Rectal smooth muscle tissue (tissue), 1 donor: ENCODE measurements around the gene ING4.
A peak's percentile ranks its signal among the peaks of the same experiment; 100 is the strongest.

Experiments
- H3K27ac ChIP-seq: one replicate; pipeline ENCODE4 v1.7.0; 2013; ENCODE audit warnings: low read depth, low read length, inconsistent platforms
- H3K27me3 ChIP-seq: one replicate; pipeline ENCODE4 v1.7.0; 2013; ENCODE audit warnings: low read length; ENCODE audit not compliant: control insufficient read depth, insufficient read depth
- H3K36me3 ChIP-seq: one replicate; pipeline ENCODE4 v1.7.0; 2013; ENCODE audit warnings: low read length; ENCODE audit not compliant: control insufficient read depth, insufficient read depth
- H3K4me1 ChIP-seq: one replicate; pipeline ENCODE4 v1.7.0; 2013; ENCODE audit warnings: low read length; ENCODE audit not compliant: control insufficient read depth, insufficient read depth
- H3K4me3 ChIP-seq: one replicate; pipeline ENCODE4 v1.7.0; 2013; ENCODE audit warnings: low read length
- H3K9ac ChIP-seq: one replicate; pipeline ENCODE4 v1.7.0; 2013; ENCODE audit warnings: low read length

The ING4 gene

DNA sequence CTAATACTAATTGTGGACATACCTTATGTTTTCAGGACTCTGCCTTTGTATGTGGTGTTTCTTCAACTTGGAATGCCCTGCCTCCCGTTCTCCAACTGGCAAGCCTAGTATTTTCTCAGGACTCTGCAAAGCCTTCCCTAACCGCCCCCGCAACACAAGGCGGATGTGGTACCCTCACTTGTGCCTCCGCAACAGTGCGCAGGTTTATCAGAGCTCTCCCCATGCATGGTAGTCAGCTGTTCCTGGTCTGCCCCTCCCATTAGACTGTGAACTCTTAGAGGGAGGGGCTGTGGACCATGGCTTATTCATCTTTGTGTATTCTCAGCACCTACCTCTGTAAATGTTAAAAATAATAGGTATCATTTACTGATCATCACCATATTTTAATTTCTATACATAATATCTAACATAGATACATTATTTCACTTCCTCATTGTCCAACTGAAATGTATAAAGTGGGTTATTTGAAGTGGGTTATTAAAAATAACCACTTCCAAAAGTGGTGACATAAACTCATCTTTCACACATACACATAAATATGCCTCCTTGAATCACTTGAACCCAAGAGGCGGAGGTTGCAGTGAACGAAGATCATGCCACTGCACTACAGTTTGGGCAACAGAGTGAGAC is 36.1 kb downstream of the ING4 start:
- no peaks in the 10 kb centered on the region for H3K4me1 ChIP-seq
- no peak overlapping the region for H3K4me3 ChIP-seq
- H3K36me3 ChIP-seq: no peaks in the 10 kb centered on the region
- no peak overlapping the region for H3K27ac ChIP-seq
- no peak overlapping the region for H3K9ac ChIP-seq
- no peaks in the 10 kb centered on the region for H3K27me3 ChIP-seq

DNA sequence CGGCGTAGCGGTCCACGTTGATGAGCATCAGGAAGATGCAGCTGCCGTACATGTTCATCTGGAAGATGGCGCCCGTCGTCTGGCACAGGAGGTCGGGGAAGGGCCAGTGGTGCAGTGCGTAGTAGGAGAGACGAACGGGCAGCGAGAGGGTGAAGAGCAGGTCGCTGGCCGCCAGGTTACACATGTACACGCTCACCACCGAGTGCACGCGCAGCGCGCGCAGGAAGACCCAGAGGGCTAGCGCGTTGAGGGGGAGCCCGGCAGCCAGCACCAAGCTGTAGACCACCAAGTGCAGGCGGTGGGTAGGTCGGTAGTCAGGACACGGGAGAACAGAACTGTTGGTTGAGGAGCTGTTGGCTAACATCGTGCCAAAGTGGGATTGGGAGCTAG is 42.0 kb downstream of the ING4 start:
- H3K9ac ChIP-seq: no peak overlapping the region
- peaks cover 3% of the 10 kb centered on the region for H3K36me3 ChIP-seq
- H3K4me1 ChIP-seq: no peaks in the 10 kb centered on the region
- no peak overlapping the region for H3K27ac ChIP-seq
- peaks cover 4% of the 10 kb centered on the region for H3K27me3 ChIP-seq
- peak overlapping the region; percentile 30 for H3K4me3 ChIP-seq

DNA sequence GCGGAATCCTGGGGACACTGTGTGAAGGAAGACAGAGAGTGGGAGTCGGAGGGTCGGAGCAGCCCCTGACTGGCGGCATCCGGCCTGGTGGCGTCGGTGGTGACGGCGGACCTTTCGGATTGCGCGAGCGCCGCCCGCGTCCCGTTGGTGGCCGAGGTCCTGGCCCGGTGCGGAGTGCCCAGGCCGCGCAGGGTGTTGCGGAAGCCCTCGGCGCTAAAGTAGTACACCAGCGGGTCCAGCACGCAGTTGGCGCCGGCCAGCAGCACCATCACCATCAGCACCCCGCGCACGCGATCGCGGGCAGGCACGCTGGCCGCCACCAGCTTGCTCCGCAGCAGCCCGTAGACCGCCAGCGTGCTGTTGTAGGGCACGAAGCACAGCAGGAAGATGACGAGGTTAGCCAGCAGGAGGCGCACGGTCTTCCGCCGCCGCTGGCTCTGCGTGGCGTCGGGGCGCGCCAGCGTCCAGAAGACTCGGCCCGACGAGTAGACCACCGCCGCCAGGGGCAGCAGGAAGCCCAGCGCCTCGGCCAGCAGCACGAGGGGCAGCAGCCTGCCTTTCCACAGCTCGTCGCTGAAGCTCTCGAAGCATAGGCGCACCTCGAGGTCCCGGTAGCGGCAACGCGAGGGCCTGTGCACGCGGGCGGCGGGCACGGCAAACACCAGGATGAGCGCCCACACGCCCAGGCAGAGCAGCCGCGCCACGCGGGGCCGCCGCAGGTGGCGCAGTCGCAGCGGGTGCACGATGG is 42.6 kb downstream of the ING4 start:
- peaks cover 3% of the 10 kb centered on the region for H3K36me3 ChIP-seq
- peak overlapping the region; percentile 30 for H3K4me3 ChIP-seq
- H3K9ac ChIP-seq: no peak overlapping the region
- no peaks in the 10 kb centered on the region for H3K4me1 ChIP-seq
- peaks cover 4% of the 10 kb centered on the region for H3K27me3 ChIP-seq
- no peak overlapping the region for H3K27ac ChIP-seq

DNA sequence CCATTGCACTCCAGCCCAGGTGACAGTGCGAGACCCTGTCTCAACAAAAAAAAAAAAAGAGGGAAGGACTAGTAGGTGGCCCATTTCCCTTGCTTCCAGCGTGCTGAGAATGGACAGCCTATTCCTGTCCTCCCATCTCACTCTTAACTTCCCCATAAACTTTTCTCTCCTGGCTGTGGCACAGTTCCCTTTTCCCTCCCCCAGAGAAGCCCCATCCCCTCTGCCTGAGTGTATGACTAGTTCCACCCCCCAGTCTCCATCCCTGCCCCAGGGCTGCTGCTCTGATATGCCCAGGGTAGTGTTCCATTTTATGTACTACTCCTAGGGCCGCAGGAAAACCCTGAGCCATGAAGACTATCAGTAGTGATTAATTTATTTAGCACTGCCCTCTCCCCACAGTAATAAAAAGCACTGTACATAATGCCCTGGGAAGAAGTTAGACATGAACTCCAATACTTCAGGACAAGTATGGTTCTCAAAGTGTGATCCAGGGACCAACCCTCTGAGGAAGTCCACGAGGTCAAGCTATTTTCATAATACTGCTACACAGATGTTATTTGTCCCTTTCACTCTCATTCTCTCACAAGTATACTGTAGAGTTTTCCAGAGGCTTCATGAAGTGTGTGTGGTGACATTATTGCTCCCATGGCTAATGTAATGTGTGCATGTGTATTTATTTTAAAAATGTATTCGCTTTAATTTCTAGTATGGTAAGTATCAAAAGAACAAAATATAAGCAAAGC is 44.3 kb downstream of the ING4 start:
- Histone ChIP-seq H3K27me3 (peaks cover 4% of the 10 kb centered on the region), H3K36me3 (peaks cover 3% of the 10 kb centered on the region), H3K27ac (no peak overlapping the region), H3K4me1 (no peaks in the 10 kb centered on the region), H3K4me3 (no peak overlapping the region), H3K9ac (no peak overlapping the region)

DNA sequence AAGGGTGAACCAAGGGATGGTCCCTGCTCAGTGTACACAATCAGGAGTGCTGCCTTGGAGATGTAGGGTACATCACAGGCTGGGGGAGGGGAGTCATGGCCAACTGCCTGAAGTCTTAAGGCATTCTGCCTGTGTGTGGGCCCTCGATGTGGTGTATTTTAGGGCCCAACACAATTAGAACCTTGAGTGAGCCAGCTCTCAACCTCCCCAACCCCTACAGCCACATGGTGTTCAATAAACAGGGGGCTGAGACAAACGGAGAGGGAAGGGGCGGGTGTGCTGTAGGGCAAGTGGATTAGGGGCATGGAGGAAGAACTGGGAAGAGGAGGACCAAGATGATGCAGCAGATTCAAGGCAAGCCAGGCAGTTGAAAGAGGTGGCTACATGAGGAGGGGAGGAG is 47.1 kb downstream of the ING4 start:
- H3K9ac ChIP-seq: no peak overlapping the region
- H3K27me3 ChIP-seq: peaks cover 4% of the 10 kb centered on the region
- peaks cover 20% of the 10 kb centered on the region for H3K4me1 ChIP-seq
- no peak overlapping the region for H3K4me3 ChIP-seq
- H3K36me3 ChIP-seq: peaks cover 3% of the 10 kb centered on the region
- H3K27ac ChIP-seq: no peak overlapping the region

DNA sequence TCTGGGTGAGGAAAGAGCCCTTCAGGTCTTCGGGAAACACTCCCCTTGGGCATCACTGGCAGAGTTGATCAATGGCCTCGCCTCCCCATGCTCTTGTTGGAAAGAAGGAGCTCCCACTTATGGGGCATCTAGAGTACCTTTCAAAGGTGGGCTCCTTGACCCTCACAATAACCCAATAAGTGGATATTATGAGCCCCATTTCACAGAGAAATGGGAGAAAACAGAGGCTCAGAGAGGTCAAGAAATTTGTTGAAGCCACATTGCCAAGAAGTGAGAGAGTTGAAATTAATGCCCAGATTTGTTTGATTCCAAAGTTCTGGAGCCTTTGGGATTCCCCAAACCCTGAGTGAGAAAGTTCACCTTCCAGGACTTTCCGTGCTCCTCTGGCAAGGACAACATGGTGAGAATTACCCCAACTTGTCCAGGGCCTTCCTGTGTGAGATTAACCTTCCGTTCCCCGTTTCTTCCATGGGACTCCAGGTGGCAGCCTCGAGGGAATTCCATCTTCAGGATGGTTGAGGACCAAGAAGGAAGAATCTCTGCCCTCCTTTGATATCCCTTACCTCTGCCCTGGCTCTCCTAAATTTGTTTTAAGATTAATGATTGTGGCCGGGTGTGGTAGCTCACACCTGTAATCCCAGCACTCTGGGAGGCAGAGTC is 48.3 kb downstream of the ING4 start:
- Histone ChIP-seq H3K27me3 (no peaks in the 10 kb centered on the region), H3K27ac (peak overlapping the region; percentile 97), H3K4me1 (peaks cover 20% of the 10 kb centered on the region), H3K36me3 (no peaks in the 10 kb centered on the region), H3K4me3 (no peak overlapping the region), H3K9ac (no peak overlapping the region)

DNA sequence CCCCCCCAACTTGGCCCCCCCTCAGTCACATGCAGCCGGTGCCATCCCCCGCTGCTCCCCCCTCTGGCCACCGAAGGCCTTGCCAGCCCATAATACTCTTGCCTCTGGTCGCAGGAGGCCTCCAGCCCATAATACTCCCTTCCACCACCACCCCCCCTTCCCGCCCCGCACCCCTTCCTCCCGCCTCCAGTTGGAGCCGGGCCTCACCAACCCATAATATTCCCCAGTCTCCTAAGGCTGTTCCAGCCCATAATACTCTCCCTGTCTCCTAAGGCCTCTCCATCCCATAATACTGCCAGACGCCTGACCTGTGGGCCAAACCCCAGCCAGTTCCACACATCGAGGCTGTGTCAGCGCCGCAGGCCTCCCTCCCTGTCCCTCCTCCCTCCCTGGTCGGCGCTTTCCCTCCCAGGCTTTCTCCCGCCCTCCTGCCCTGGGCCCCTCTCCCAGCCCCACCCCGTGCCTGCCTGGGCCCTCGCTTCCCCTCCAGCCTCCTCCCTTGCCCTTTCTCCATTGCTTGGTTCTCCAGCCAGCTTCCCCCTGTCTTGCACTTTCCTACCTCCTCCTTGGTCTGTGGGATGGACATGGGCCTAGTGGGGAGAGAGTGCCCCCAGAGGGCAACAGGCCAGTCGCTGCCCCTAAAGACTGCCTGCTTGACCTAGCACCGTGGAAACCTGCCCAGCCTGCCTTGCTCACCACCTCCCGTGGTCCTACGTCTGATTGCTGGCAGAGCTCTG is 49.0 kb downstream of the ING4 start:
- Histone ChIP-seq H3K36me3 (no peaks in the 10 kb centered on the region), H3K4me3 (no peak overlapping the region), H3K4me1 (peaks cover 20% of the 10 kb centered on the region), H3K27me3 (no peaks in the 10 kb centered on the region), H3K9ac (no peak overlapping the region), H3K27ac (peak overlapping the region; percentile 97)

DNA sequence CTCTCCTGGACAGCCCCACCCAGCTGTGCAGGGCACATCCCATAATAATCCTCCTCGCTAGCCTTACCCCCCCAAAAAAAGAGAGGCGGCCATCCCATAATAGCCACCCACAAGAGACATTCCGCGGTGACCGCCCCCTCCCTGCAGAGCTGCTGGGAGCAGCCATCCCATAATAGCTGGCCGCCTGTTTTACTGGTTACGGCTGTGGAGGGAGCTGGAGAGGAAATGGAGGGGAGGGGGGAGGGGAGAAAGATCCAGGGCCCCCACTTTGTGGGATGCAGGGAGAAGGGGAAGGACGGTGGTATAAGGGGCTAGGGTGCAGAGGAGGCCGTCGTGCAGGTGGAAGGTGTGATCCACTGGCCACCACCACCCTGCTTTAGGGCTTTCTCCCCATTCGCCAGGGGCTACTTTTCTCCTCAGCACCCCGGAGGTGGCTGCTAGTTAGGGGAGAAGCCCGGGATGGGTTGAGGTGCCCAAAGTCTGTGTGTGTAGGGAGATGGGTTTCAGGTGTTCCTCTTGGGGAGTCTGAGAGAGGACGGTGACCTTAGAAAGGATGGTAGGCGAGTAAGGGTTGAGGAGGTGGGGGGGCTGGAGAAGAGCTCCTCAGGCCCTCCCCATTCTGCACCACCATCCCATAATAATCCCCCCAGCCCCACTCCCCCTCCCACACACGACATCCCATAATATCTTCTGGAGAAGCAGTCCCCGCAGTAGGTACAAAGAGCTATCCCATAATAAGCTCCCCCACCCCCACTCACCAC is 49.7 kb downstream of the ING4 start:
- Histone ChIP-seq H3K4me1 (peaks cover 20% of the 10 kb centered on the region), H3K36me3 (no peaks in the 10 kb centered on the region), H3K27ac (peak overlapping the region; percentile 97), H3K9ac (peak overlapping the region; percentile 59), H3K4me3 (peak overlapping the region; percentile 63), H3K27me3 (no peaks in the 10 kb centered on the region)

DNA sequence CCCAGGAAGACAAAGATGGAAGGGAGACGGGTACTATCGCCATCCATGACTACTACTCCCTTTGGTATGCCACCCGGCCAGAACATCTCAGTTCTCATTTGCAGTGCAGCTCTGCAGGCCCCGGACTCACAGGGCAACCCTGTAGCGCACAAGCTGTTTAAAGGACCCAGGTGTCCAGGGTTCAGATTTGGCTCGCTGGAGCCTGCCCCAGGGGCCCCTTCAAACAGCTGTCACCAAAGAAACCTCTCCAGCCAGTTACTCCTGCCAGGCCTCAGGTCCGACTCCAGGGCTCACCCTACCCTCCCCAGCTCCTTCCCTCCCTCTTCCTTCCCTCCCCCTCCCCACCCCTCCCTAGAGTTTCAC is 50.3 kb downstream of the ING4 start:
- Histone ChIP-seq H3K4me1 (peaks cover 22% of the 10 kb centered on the region), H3K36me3 (no peaks in the 10 kb centered on the region), H3K27ac (peak overlapping the region; percentile 97), H3K27me3 (no peaks in the 10 kb centered on the region), H3K4me3 (peak overlapping the region; percentile 11), H3K9ac (no peak overlapping the region)

DNA sequence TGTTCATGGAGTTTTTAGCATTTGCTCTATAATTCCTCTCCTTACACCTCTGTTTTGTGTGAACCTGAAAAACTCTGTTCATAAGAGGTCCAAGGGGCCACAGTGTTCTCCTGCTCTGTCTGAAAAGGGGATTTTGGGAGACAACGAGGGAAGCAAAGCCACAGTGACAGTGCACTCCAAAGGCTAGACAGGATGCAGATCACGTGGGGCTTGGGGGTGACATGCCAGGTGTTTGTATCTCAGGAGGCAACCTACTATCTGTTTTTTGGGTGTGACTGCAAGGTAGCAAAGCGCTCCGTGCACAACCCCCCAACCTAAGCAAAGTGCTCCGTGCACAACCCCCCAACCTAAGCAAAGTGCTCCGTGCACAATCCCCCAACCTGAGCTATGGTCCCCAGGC is 50.7 kb downstream of the ING4 start:
- no peaks in the 10 kb centered on the region for H3K27me3 ChIP-seq
- peak overlapping the region; percentile 97 for H3K27ac ChIP-seq
- no peaks in the 10 kb centered on the region for H3K36me3 ChIP-seq
- H3K9ac ChIP-seq: no peak overlapping the region
- peaks cover 23% of the 10 kb centered on the region for H3K4me1 ChIP-seq
- peak overlapping the region; percentile 11 for H3K4me3 ChIP-seq

DNA sequence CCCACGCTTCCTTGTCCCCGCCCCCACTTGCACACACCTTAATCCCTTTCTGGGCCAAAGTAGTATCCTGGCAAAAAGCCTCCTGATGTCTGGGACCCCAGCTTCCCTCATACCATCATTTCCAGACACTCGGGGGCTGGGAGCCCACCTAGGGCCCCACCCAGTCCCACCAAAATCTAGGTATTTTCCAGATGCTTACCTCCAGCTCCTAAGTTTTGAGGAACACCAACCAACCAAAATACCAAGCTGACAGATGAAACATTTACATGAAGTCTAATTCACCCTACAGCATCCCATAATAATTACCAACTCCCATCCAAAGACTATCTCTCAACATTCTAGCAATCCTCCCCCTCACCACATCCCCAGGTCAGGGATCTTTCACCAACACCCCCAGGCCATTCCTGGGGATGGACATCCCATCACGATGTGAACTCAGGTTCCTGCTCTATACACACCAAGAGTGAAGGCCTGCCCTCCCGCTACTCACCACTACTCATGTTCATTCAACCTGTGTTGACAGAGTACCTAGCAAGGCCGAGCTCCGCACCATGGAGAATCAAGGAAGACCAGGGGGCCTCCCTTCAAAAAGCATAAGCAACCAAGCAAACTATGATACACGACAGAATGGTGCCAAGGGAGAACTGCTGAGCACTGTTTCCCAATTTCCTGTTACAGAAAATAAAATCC is 54.2 kb downstream of the ING4 start:
- Histone ChIP-seq H3K27me3 (no peaks in the 10 kb centered on the region), H3K9ac (no peak overlapping the region), H3K4me1 (peaks cover 34% of the 10 kb centered on the region), H3K27ac (peak overlapping the region; percentile 96), H3K36me3 (peaks cover 3% of the 10 kb centered on the region), H3K4me3 (no peak overlapping the region)
